ENCODE measurements around the gene DNMBP.
"Not testable (repeated sequence)": the region's sequence is repeated elsewhere in the genome, so short reads cannot be mapped to it uniquely, and the experiment has no call there.

The DNMBP gene

DNA sequence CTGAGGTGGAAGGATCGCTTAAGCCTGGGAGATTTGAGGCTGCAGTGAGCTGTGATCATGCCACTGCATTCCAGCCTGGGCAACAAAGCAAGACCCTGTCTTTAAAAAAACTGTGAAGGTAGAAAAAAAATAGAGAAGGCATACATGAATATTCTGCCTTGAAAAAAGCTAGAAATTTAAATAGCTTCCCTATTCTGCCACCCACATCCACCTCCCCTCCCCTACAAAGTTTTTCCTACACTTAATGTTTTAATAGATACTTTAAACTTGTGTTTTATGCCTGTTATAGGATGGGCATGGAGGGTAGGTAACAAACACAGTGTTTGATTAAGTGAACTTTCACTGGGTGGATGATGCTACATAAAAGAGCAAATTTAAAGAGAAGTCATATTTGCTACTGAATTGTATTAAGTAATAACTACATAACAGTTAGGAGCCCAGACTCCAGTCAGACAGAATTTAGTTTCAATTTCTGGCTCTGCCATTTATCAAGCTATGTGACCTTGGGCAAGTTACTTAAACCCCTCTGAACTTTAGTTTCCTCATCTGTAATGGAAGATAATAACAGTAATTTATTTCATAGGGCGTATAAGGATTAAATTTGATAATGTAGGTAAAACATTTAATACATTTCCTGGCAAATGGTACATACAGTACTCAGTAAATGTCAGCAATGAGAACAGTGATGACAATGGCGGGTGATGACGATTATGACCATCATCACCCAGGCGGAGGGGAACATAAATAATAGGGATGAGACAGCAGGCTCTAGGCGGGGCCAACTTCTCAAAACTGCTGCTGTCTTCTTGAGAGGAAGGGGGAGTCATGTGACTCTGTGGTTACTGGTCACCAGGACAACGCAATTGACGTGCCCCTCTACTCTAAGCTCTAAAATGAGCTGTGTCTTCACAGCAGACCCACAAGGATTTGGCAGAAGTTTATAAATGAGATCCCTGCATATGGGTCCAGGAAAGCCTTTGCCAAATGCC lies 15.8 kb downstream of the DNMBP start:
- FAIRE-seq = peak; percentile 82
- peak; percentile 58 for DNase-seq (ENCODE audit: extremely low spot score, insufficient read length, low read depth)

DNA sequence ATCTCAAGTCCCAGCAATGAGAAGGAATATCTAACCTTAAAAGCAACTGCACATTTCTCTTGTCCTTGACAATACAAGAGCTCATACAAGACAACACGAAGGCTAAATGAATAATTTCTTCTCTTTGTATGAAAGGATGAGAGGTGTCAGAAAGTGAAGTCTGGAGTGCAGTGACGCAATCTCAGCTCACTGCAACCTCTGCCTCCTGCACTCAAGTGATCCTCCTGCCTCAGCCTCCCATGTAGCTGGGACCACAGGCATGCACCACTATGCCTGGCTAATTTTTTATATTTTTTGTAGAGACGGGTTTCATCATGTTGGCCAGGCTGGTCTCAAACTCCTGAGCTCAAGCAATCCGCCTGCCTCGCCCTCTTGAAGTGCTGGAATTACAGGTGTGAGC lies 24.1 kb downstream of the DNMBP start:
- DNase-seq (ENCODE audit: extremely low spot score, insufficient read length, low read depth); FAIRE-seq: not testable (repeated sequence)

DNA sequence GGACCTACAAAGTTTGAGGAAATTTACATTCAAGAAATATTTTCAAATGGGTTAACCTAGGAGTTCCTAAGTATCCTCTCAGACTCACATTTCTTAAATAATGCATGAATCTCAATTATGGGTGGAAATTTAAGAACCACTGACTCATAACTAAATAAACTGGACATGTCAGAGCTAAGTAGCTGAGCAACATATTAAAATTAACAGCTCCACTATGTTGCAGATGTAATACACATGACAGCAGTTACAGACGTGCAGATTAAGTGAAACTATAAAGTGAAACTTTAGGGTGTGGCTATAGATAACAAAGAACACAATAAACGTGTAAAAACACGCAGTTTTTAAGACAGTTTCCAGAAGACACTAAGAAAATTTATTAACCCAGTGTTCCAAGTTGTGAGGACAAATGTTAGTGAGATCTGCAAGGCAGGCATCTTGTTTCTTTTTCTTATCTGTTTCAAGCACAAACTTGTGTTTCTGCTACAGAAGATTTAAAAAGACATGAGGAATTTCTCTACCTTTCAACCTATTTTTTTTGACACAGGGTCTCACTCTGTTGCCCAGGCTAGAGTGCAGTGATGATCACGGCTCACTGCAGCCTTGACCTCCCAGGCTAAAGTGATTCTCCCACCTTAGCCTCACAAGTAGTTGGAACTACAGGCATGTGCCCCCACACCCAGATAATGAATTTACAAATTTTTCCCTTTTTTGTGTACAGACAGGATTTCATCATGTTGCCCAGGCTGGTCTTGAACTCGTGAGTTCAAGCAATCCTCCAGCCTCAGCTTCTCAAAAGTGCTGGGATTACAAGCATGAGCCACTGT lies 25.3 kb downstream of the DNMBP start:
- DNase-seq (ENCODE audit: extremely low spot score, insufficient read length, low read depth) = no peak
- FAIRE-seq = peak; percentile 5

DNA sequence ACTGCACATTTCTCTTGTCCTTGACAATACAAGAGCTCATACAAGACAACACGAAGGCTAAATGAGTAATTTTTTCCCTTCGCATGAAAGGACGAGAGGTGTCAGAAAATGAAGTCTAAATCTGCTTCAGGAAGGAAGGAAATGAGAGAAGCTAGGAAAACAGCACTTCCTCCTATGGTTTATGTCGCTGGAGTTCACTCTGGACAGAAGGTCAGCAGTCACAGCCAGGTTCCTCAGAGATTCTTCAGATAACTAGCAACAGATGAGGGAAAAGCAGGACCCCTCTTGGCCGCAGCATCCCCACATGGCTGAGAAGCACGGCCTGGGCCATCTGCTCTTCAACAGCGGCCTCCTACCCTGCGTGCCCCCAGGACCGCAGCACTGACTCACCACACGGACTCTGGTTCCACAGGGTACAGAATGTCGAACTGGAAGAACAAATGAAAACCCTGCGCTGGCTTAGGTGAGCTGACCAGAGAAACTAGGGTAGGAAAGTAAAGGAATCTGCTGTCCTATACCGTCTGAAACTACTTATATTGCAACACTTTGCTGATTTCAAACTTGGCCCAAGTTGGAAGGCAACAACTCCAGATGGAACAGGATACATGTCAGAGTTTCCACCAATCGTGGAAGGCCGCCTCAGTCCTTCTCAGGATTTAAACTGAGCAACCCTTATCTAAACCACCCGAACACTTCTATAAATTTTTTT lies 26.3 kb downstream of the DNMBP start:
- FAIRE-seq (peak; percentile 75), DNase-seq (ENCODE audit: extremely low spot score, insufficient read length, low read depth) (no peak)

DNA sequence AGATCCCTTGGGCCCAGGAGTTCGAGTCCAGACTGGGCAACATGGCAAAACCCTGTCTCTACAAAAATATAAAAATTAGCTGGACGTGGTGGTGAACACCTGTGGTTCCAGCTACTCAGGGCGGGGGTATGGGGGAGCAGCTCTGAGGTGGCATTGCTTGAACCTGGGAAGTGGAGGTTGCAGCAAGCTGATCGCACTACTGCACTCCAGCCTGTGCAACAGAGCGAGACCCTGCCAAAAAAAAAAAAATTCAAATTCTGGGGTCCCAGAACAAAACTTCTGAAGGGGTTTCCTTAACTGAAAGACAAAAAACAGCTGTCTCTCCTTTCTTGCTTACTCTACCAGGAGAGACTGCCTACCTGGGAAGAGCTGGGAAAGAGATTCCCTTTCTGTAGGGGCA lies 27.0 kb downstream of the DNMBP start:
- DNase-seq (ENCODE audit: extremely low spot score, insufficient read length, low read depth) (no peak), FAIRE-seq (no peak)

DNA sequence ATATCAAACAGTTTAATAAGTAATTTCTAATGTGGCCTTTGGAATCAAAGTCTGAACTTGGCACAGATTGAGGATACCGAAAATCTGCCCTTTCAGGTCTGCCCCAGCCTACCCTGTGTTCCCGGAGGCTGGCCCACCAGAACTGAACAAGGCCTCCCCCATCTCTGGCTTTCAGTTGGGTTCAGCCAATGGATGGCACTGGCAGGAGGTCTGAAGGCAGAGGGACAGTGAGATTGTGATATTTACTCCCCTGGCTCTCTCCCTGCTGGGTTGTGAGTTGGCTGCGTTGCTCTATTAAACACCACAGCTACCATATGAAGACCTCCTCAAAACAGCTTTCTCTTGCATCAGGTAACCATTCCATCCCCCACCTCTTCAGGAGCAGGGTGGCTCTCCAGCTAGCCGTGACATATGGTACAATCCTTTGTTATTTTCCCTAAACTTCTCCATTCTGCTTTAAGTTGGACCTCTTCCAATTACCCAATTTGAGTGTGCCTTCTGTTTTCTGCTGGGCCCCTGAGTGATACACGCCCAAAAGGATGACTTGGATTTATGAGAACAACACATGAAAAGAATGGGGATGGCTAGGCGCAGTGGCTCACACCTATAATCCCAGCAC lies 28.1 kb downstream of the DNMBP start:
- FAIRE-seq = no peak
- no peak for DNase-seq (ENCODE audit: extremely low spot score, insufficient read length, low read depth)

DNA sequence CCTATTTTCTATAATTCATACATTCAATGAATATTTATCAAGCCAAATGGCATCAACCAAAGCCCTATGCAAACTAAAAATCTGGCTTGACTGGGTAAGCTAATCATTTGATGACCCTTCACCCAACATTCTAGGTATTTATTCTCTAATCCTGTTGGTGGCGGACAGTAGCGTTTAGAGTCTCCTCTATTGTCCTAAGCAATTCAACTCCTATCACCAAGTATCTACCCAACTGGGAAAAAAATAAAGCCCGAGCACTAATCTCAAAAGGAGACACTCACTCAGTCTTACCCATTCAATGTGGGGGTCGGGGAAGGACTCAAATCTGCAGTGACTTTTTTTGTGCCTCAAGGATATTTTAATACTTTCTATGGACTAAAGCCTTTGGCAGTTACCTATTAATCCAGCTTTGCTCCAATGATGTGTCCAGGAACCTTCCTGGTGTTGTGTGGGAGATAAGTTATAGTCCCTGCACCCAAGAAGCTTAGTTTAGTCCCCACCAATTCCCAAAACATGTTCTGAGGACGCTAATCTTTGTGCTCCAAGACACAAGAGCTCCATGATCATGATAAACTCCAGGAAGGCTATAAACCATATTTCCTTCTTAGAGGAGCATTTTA lies 30.6 kb downstream of the DNMBP start:
- DNase-seq (ENCODE audit: extremely low spot score, insufficient read length, low read depth) = no peak
- FAIRE-seq = no peak

DNA sequence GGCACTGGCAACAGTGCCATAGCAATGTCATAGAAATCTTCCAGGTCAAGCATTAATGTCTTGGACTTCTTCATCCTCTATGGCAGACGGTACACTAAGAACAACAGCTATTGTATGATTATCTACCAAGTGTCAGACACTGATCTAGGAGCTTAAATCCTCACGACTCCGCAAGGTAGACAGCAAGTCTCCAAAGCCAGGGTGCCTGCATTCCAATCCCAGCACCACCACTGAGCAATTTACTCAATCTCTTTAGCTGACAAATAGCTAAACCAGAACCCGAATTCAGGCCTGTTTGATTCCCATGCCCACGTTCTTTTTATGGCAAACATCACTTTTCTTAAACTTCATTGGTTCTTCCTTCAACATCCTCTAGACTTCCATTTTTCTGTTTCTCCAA lies 31.8 kb downstream of the DNMBP start:
- DNase-seq (ENCODE audit: extremely low spot score, insufficient read length, low read depth) (no peak), FAIRE-seq (no peak)

DNA sequence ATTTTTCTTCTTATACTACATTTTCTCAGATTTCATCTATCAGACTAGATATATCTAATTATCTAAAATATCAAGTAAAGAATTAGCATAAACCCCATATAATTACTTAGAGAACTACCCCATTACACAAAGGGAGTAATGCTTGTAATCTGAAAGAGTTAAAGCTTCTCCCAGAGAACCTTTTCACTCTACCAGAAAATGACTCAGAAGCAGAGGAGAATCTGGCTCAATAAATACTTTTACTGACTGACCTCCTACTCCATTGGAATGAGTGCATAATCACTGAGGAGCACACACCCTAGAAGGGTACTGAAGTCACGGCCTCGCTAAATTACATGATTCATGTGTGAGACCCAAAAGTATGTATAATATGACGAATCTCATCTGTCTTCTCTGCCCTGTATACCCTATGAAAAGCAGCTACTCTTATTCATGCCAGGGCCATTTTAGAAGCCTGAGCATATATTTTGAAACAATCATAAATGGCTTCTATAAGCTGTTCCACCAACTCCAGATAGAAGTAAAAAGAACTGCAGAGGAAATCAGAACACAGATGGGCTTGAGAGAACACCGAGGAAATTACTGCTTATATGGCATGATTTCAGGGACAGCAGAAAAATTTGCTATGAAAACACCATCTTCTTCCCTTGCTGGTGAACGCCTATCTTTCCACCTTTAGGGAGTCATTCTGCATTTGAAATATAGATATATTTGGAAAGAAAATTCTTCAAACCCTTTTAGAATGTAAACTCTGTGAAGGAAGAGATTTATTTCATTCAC lies 32.7 kb downstream of the DNMBP start:
- FAIRE-seq (no peak), DNase-seq (ENCODE audit: extremely low spot score, insufficient read length, low read depth) (no peak)

DNA sequence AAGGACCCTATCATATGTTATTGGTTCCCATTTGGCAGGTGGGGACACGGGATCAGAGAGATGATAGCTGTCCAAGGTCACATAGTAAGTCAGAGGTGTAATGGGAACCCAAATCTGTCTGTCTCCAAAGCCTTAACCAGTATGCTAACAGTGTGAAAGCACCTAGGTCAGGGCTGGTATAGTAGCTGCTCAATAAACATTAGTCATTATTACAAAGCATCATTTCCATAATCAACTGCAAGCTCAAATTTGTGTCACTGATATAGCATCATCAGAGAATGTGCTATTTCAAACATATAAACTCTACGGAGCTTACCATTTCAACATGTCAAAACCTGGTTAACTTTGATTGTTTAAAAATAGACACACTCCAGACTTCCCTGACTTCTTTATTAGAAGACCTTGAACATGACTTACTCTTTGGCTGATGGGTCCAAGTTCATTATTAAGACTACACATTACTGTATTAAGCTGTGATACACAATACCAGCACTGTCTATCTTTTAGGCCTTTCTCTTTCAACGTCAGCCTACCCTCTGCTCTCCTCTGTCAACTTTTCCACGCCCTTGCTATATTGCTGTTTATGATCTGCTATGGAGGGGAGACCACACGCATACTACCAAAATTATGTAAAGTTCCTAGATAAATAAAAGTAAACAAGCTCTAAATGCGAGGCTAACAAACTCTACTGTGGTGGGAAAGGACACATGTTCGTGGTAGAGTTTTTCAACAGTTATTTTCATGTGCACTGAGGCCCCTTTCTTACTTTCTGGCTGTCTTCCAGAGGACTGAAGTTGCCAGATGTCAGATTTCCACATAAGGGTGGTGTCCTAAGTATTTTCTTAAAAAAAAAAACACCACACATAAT lies 33.6 kb downstream of the DNMBP start:
- DNase-seq (ENCODE audit: extremely low spot score, insufficient read length, low read depth) (no peak), FAIRE-seq (no peak)

DNA sequence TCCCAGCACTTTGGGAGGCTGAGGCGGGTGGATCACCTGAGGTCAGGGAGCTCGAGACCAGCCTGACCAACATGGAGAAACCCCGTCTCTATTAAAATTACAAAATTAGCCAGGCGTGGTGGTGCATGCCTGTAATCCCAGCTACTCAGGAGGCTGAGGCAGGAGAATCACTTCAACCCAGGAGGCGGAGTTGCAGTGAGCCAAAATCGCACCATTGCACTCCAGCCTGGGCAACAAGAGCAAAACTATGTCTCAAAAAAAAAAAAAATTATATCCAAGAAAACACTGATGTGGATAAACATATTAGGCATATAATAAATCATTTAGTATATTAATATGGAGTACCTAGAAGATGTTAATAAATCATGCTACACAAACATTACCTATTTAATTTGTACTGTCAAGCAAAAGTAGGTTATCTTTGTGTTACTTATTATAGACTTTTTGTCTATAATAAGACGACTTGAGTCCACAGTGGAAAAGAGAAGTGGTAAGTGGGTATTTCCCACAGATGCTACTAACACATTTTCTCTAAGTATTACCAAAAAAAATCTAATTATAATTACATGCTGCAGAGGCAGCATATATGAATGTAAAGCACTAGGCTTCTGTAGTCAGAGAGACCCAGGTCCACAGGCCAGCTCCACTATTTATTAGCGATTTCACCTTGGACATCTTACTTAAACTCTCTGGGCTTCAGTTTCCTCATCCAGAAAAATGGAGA lies 34.5 kb downstream of the DNMBP start:
- FAIRE-seq (no peak), DNase-seq (ENCODE audit: extremely low spot score, insufficient read length, low read depth) (no peak)

DNA sequence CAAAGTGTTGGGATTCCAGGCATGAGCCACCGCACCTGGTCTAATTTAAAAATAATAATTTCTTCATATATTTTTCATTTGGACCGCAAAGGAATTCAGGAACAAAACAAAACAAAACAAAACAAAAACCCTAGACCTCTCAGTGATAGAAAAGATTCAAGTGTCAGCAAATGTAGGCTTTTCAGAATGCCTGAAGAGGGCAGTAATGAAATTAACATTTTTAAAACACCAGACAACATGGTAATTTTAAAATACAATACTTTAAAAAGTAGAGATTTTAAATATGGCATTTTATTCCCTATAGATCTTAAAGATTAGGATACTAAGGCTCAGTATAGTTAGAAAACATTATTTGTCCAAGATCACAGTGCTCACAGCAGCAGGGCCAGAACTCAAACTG lies 36.6 kb downstream of the DNMBP start:
- DNase-seq (ENCODE audit: extremely low spot score, insufficient read length, low read depth) = no peak
- no peak for FAIRE-seq

DNA sequence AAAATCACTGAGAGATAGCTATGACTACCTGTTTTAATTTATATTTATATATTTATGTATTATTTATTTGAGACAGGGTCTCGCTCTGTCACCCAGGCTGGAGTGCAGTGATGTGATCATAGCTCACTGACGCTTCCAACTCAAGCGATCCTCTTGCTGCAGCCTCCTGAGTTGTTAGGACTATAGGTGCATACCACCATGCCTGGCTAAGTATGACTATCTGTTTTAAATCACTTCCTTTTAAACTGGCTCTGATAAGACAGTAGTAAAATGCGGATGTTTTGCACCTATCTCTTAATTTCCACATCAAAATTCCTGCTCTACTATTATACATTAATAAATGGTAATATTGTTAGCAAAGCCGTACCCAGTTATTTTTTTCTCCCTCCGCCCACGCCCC lies 41.8 kb downstream of the DNMBP start:
- DNase-seq (ENCODE audit: extremely low spot score, insufficient read length, low read depth) (no peak), FAIRE-seq (no peak)

DNA sequence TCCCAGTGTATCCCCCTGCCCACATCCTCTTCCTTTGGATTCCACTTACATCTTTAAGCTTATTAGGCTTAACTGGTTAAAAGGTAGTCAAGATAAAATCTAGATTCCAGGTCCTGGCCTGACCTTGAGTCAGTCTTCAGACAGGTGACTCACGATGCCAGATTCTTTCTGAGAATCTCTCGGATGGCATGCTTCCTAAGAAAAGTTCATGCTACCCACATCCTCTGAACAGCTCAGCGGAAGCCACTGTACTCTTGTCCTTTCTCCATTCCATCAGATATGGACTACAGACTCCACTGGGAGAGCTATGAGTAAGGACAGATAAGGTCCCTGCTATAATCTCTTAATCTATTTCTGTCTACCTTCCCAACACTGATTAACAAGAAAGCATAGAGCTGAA lies 43.4 kb downstream of the DNMBP start:
- no peak for FAIRE-seq
- no peak for DNase-seq (ENCODE audit: extremely low spot score, insufficient read length, low read depth)

DNA sequence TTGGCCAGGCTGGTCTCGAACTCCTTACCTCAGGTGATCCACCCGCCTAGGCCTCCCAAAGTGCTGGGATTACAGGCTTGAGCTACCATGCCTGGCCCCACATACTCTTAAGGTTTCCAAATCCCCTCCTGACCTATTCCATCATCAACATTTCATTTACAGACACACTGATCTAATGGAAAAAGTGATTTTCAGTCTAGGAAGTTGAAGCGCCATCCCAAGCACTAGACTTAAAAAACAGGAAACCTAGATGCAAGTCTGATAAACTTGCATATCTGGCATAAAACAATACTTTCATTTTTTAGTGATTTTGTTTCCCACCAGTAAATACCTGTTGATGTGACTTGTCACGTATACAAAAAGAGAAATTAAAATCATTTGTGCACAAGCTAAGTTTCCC lies 44.0 kb downstream of the DNMBP start:
- FAIRE-seq = no peak

DNA sequence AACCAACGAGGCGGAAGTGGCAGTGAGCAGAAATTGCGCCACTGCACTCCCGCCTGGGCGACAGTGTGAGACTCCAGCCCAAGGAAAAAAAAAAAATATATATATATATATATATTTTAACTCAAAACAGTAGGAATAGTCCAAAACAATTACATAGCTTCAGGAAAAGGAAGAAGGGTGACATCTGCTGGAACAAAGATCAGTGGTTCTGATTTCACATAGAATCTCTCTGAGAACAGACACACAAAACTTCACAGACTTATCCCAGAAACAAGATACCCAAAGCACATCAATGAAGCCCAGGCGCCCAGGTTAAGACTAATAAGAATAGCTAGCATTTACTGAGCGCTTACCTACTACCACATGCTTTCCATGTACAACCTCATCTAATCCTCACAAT lies 45.0 kb downstream of the DNMBP start:
- no peak for FAIRE-seq
- no peak for DNase-seq (ENCODE audit: extremely low spot score, insufficient read length, low read depth)

More for the DNA sequence above, 44.0 kb downstream of the DNMBP start:
- DNase-seq (ENCODE audit: extremely low spot score, insufficient read length, low read depth) = no peak

DNA sequence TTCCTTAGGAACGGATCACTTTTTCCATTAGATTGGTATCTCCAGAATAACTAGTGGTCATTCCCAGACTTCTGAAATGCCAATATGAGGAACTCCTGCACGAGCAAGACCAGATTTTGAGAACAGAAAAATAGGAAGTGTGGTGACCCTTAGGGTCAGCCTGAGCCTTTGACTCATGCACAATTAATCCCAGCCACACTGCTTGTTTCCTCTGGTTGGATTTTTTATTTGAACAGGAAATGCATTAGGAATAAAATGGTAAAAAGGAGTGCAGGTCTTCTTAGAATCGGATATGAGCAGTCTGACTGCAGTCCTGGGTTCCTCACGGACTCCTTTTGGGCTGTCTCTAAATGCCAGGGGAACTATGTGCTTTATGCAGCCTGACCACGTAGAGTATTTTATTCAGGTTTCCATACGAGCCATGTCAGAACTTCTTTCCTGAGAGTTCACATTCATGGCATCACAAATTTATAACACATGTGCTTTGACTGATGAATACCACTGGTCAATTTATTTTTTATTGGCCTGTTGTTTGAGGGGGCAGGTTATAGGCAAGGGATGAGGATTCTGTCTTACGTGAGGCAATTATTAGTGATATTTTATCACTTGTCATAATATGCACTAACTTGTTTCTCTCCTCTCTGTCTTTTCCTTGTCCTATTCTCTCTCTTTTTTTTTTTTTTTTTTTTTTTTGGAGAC lies 46.1 kb downstream of the DNMBP start:
- not testable (repeated sequence) for DNase-seq (ENCODE audit: extremely low spot score, insufficient read length, low read depth); FAIRE-seq

Data from GM18507 (cell line).